Measurements from ENCODE around the gene B4GALT3. TPM values are rescaled to one million over a fixed set of nuclear protein-coding genes. Genes with fewer than 3 reads are reported as not detected.

The B4GALT3 gene
- polyA plus RNA-seq, 2 donors = 18.3 to 18.8 TPM

- H3K9me3 ChIP-seq (ENCODE audit: control insufficient read depth in 2 of 2, insufficient read depth in 1 of 2, low read depth in 1 of 2, low read length in 1 of 2) = no peaks in the 10 kb centered on the region
- H3K27ac ChIP-seq (ENCODE audit: low read depth in 2 of 2, low read length in 1 of 2) = peak overlapping the region; percentile 71 to 100
- H3K4me1 ChIP-seq (ENCODE audit: control insufficient read depth in 2 of 2, insufficient read depth in 2 of 2, low read length in 1 of 2) = peaks cover 5 to 25% of the 10 kb centered on the region in 2 donors
- H3K36me3 ChIP-seq (ENCODE audit: control insufficient read depth in 2 of 2, insufficient read depth in 2 of 2, low read length in 1 of 2) = peaks cover 0 to 5% of the 10 kb centered on the region in 2 donors
- peak overlapping the region; percentile 9 to 30 for H3K4me3 ChIP-seq (ENCODE audit: low read depth in 1 of 2, low read length in 2 of 2)
- H3K27me3 ChIP-seq (ENCODE audit: control insufficient read depth in 1 of 2, insufficient read depth in 2 of 2, low read length in 2 of 2) = no peaks in the 10 kb centered on the region
- 56 to 74% methylated on average over 11 of the region's 11 CpGs for WGBS, 2 donors
These were observed 20.4 kb upstream of the B4GALT3 start for GRCh38 chr1:161197560-161198193.

GRCh38 chr1:161196521-161197451, 19.5 kb upstream of the B4GALT3 start:
- Histone ChIP-seq H3K36me3 (ENCODE audit: control insufficient read depth in 2 of 2, insufficient read depth in 2 of 2, low read length in 1 of 2) (peaks cover 0 to 5% of the 10 kb centered on the region in 2 donors), H3K9me3 (ENCODE audit: control insufficient read depth in 2 of 2, insufficient read depth in 1 of 2, low read depth in 1 of 2, low read length in 1 of 2) (no peaks in the 10 kb centered on the region), H3K4me1 (ENCODE audit: control insufficient read depth in 2 of 2, insufficient read depth in 2 of 2, low read length in 1 of 2) (peaks cover 5 to 25% of the 10 kb centered on the region in 2 donors), H3K27ac (ENCODE audit: low read depth in 2 of 2, low read length in 1 of 2) (peak overlapping the region; percentile 9 to 56), H3K4me3 (ENCODE audit: low read depth in 1 of 2, low read length in 2 of 2) (no peak overlapping the region), H3K27me3 (ENCODE audit: control insufficient read depth in 1 of 2, insufficient read depth in 2 of 2, low read length in 2 of 2) (no peaks in the 10 kb centered on the region)
- 66 to 71% methylated on average over 27 of the region's 27 CpGs for WGBS, 2 donors

- H3K9me3 ChIP-seq (ENCODE audit: control insufficient read depth in 2 of 2, insufficient read depth in 1 of 2, low read depth in 1 of 2, low read length in 1 of 2) = no peaks in the 10 kb centered on the region
- peaks cover 0 to 5% of the 10 kb centered on the region in 2 donors for H3K36me3 ChIP-seq (ENCODE audit: control insufficient read depth in 2 of 2, insufficient read depth in 2 of 2, low read length in 1 of 2)
- 89 to 93% methylated on average over 7 of the region's 7 CpGs for WGBS, 2 donors
- H3K27me3 ChIP-seq (ENCODE audit: control insufficient read depth in 1 of 2, insufficient read depth in 2 of 2, low read length in 2 of 2) = no peaks in the 10 kb centered on the region
- H3K4me3 ChIP-seq (ENCODE audit: low read depth in 1 of 2, low read length in 2 of 2) = no peak overlapping the region
- no peak overlapping the region for H3K27ac ChIP-seq (ENCODE audit: low read depth in 2 of 2, low read length in 1 of 2)
- peaks cover 4 to 24% of the 10 kb centered on the region in 2 donors for H3K4me1 ChIP-seq (ENCODE audit: control insufficient read depth in 2 of 2, insufficient read depth in 2 of 2, low read length in 1 of 2)
These were observed 18.8 kb upstream of the B4GALT3 start for GRCh38 chr1:161196111-161196510.

GRCh38 chr1:161195171-161195570, 17.9 kb upstream of the B4GALT3 start:
- no peaks in the 10 kb centered on the region for H3K27me3 ChIP-seq (ENCODE audit: control insufficient read depth in 1 of 2, insufficient read depth in 2 of 2, low read length in 2 of 2)
- H3K4me3 ChIP-seq (ENCODE audit: low read depth in 1 of 2, low read length in 2 of 2) = no peak overlapping the region
- WGBS, 2 donors = 72 to 85% methylated on average over 4 of the region's 4 CpGs
- H3K27ac ChIP-seq (ENCODE audit: low read depth in 2 of 2, low read length in 1 of 2) = no peak overlapping the region
- peaks cover 3 to 15% of the 10 kb centered on the region in 2 donors for H3K4me1 ChIP-seq (ENCODE audit: control insufficient read depth in 2 of 2, insufficient read depth in 2 of 2, low read length in 1 of 2)
- no peaks in the 10 kb centered on the region for H3K9me3 ChIP-seq (ENCODE audit: control insufficient read depth in 2 of 2, insufficient read depth in 1 of 2, low read depth in 1 of 2, low read length in 1 of 2)
- H3K36me3 ChIP-seq (ENCODE audit: control insufficient read depth in 2 of 2, insufficient read depth in 2 of 2, low read length in 1 of 2) = peaks cover 0 to 5% of the 10 kb centered on the region in 2 donors

GRCh38 chr1:161193561-161194235, 16.4 kb upstream of the B4GALT3 start:
- Histone ChIP-seq H3K27me3 (ENCODE audit: control insufficient read depth in 1 of 2, insufficient read depth in 2 of 2, low read length in 2 of 2) (no peaks in the 10 kb centered on the region), H3K4me1 (ENCODE audit: control insufficient read depth in 2 of 2, insufficient read depth in 2 of 2, low read length in 1 of 2) (peaks cover 3 to 13% of the 10 kb centered on the region in 2 donors), H3K4me3 (ENCODE audit: low read depth in 1 of 2, low read length in 2 of 2) (no peak overlapping the region), H3K36me3 (ENCODE audit: control insufficient read depth in 2 of 2, insufficient read depth in 2 of 2, low read length in 1 of 2) (peaks cover 0 to 5% of the 10 kb centered on the region in 2 donors), H3K9me3 (ENCODE audit: control insufficient read depth in 2 of 2, insufficient read depth in 1 of 2, low read depth in 1 of 2, low read length in 1 of 2) (no peaks in the 10 kb centered on the region), H3K27ac (ENCODE audit: low read depth in 2 of 2, low read length in 1 of 2) (no peak overlapping the region)
- WGBS, 2 donors = 72 to 76% methylated on average over 21 of the region's 21 CpGs

GRCh38 chr1:161192476-161193465, 15.5 kb upstream of the B4GALT3 start:
- 52 to 60% methylated on average over 15 of the region's 15 CpGs for WGBS, 2 donors

GRCh38 chr1:161191971-161192370, 14.7 kb upstream of the B4GALT3 start:
- no peak overlapping the region for H3K27ac ChIP-seq (ENCODE audit: low read depth in 2 of 2, low read length in 1 of 2)
- peaks cover 3% of the 10 kb centered on the region in 2 donors for H3K4me1 ChIP-seq (ENCODE audit: control insufficient read depth in 2 of 2, insufficient read depth in 2 of 2, low read length in 1 of 2)
- no peaks in the 10 kb centered on the region for H3K27me3 ChIP-seq (ENCODE audit: control insufficient read depth in 1 of 2, insufficient read depth in 2 of 2, low read length in 2 of 2)
- WGBS, 2 donors = 69 to 76% methylated on average over 8 of the region's 8 CpGs
- H3K9me3 ChIP-seq (ENCODE audit: control insufficient read depth in 2 of 2, insufficient read depth in 1 of 2, low read depth in 1 of 2, low read length in 1 of 2) = no peaks in the 10 kb centered on the region
- H3K36me3 ChIP-seq (ENCODE audit: control insufficient read depth in 2 of 2, insufficient read depth in 2 of 2, low read length in 1 of 2) = peaks cover 0 to 5% of the 10 kb centered on the region in 2 donors
- H3K4me3 ChIP-seq (ENCODE audit: low read depth in 1 of 2, low read length in 2 of 2) = no peak overlapping the region

More at GRCh38 chr1:161192476-161193465, 15.5 kb upstream of the B4GALT3 start:
- no peaks in the 10 kb centered on the region for H3K27me3 ChIP-seq (ENCODE audit: control insufficient read depth in 1 of 2, insufficient read depth in 2 of 2, low read length in 2 of 2)
- H3K4me3 ChIP-seq (ENCODE audit: low read depth in 1 of 2, low read length in 2 of 2) = no peak overlapping the region
- H3K27ac ChIP-seq (ENCODE audit: low read depth in 2 of 2, low read length in 1 of 2) = no peak overlapping the region
- no peaks in the 10 kb centered on the region for H3K9me3 ChIP-seq (ENCODE audit: control insufficient read depth in 2 of 2, insufficient read depth in 1 of 2, low read depth in 1 of 2, low read length in 1 of 2)
- peaks cover 3% of the 10 kb centered on the region in 2 donors for H3K4me1 ChIP-seq (ENCODE audit: control insufficient read depth in 2 of 2, insufficient read depth in 2 of 2, low read length in 1 of 2)
- peaks cover 0 to 5% of the 10 kb centered on the region in 2 donors for H3K36me3 ChIP-seq (ENCODE audit: control insufficient read depth in 2 of 2, insufficient read depth in 2 of 2, low read length in 1 of 2)

- H3K4me1 ChIP-seq (ENCODE audit: control insufficient read depth in 2 of 2, insufficient read depth in 2 of 2, low read length in 1 of 2) = peaks cover 3% of the 10 kb centered on the region in 2 donors
- no peak overlapping the region for H3K4me3 ChIP-seq (ENCODE audit: low read depth in 1 of 2, low read length in 2 of 2)
- H3K36me3 ChIP-seq (ENCODE audit: control insufficient read depth in 2 of 2, insufficient read depth in 2 of 2, low read length in 1 of 2) = peaks cover 0 to 5% of the 10 kb centered on the region in 2 donors
- WGBS, 2 donors = 69 to 77% methylated on average over 22 of the region's 22 CpGs
- no peaks in the 10 kb centered on the region for H3K9me3 ChIP-seq (ENCODE audit: control insufficient read depth in 2 of 2, insufficient read depth in 1 of 2, low read depth in 1 of 2, low read length in 1 of 2)
- H3K27me3 ChIP-seq (ENCODE audit: control insufficient read depth in 1 of 2, insufficient read depth in 2 of 2, low read length in 2 of 2) = no peaks in the 10 kb centered on the region
- H3K27ac ChIP-seq (ENCODE audit: low read depth in 2 of 2, low read length in 1 of 2) = no peak overlapping the region
These were observed 13.7 kb upstream of the B4GALT3 start for GRCh38 chr1:161190962-161191521.
